Smooth muscle cell (in vitro differentiated cells): ENCODE data around the gene TPTE2. TPM values are rescaled to one million over a fixed set of nuclear protein-coding genes. Genes with fewer than 3 reads are reported as not detected.
"Not testable (repeated sequence)": the region's sequence is repeated elsewhere in the genome, so short reads cannot be mapped to it uniquely, and the experiment has no call there.

Experiments used
- DNase-seq: peaks from one replicate; lab custom pipeline; 2025; ENCODE audit not compliant: unreplicated experiment; lab: John Stamatoyannopoulos, UW
- H2AFZ ChIP-seq: fragments of 200-600 bp; sonication (generic); 2 replicates; pipeline ENCODE4 v1.6.0; 2016; ENCODE audit warnings: antibody characterized with exemption, low read depth, mild to moderate bottlenecking
- H3F3A ChIP-seq: fragments of 200-600 bp; sonication (generic); 2 replicates; pipeline ENCODE4 v1.6.0; 2017; ENCODE audit warnings: antibody characterized with exemption, low read depth
- H3K27ac ChIP-seq: fragments of 200-600 bp; sonication (generic); 2 replicates; pipeline ENCODE4 v1.5.1; 2016; ENCODE audit warnings: low read depth, mild to moderate bottlenecking
- H3K27me3 ChIP-seq: fragments of 200-600 bp; sonication (generic); 2 replicates; pipeline ENCODE4 v1.6.1; 2016; ENCODE audit warnings: low read depth, mild to moderate bottlenecking
- H3K36me3 ChIP-seq: fragments of 200-600 bp; sonication (generic); 2 replicates; pipeline ENCODE4 v1.5.1; 2016; ENCODE audit warnings: low read depth
- H3K4me1 ChIP-seq: fragments of 200-600 bp; sonication (generic); 2 replicates; pipeline ENCODE4 v1.5.1; 2016; ENCODE audit warnings: low read depth
- H3K4me2 ChIP-seq: fragments of 200-600 bp; sonication (generic); 2 replicates; pipeline ENCODE4 v1.6.0; 2016; ENCODE audit warnings: mild to moderate bottlenecking
- H3K4me3 ChIP-seq: fragments of 200-600 bp; sonication (generic); 2 replicates; pipeline ENCODE4 v1.5.1; 2016; ENCODE audit warnings: mild to moderate bottlenecking
- H3K79me2 ChIP-seq: fragments of 200-600 bp; sonication (generic); 2 replicates; pipeline ENCODE4 v1.6.0; 2016; ENCODE audit warnings: low read depth, mild to moderate bottlenecking
- H3K9ac ChIP-seq: fragments of 200-600 bp; sonication (generic); 2 replicates; pipeline ENCODE4 v1.6.0; 2016; ENCODE audit warnings: low read depth
- H3K9me3 ChIP-seq: fragments of 200-600 bp; sonication (generic); replicated peaks from 2 replicates; pipeline ENCODE4 v1.5.1; 2016; ENCODE audit warnings: low read depth
- H4K20me1 ChIP-seq: fragments of 200-600 bp; sonication (generic); 2 replicates; pipeline ENCODE4 v1.6.0; 2016; ENCODE audit warnings: low read depth
- CTCF ChIP-seq: fragments of 200-600 bp; sonication (generic); IDR thresholded peaks from 2 replicates; pipeline ENCODE4 v1.5.1; 2017; ENCODE audit warnings: borderline replicate concordance, mild to moderate bottlenecking, antibody characterized with exemption; ENCODE audit not compliant: insufficient read depth, poor library complexity, severe bottlenecking
- WGBS: methylation state at CpG from one replicate; pipeline ENCODE4 v1.1.7; 2016; ENCODE audit warnings: low lambda C conversion rate; 5-methylcytosine and 5-hydroxymethylcytosine counted together
- polyA plus RNA-seq: library from polyadenylated mRNA; unstranded; fragments of >200 nt; fragmentation: Nextera tagmentation; extraction: Ambion mirVana; gene quantifications from 2 replicates; pipeline ENCODE4 v1.2.1, GENCODE V29; 2016
- total RNA-seq: library from RNA; depleted of rRNA; stranded (reverse); fragments of >200 nt; gene quantifications from 2 replicates; pipeline ENCODE4 v1.2.3, GENCODE V29; 2014

TPTE2 gene
- total and polyA plus RNA-seq, 2 experiments from 2014 or later = 0.10 TPM; not detected in 1

- DNase-seq, H3K36me3 ChIP-seq, H3F3A ChIP-seq, H3K27me3 ChIP-seq, H4K20me1 ChIP-seq, H3K4me1 ChIP-seq, H3K4me3 ChIP-seq, H2AFZ ChIP-seq, H3K4me2 ChIP-seq, H3K9me3 ChIP-seq, H3K79me2 ChIP-seq, H3K27ac ChIP-seq, H3K9ac ChIP-seq: not testable (repeated sequence)
- WGBS = 67% methylated on average over 4 of the region's 4 CpGs
These were observed 148.8 kb downstream of the TPTE2 start for GRCh38 chr13:19412494-19412893.

- H2AFZ ChIP-seq, H3K4me3 ChIP-seq, H3F3A ChIP-seq, H3K36me3 ChIP-seq, H4K20me1 ChIP-seq, H3K4me1 ChIP-seq, H3K79me2 ChIP-seq, H3K9me3 ChIP-seq, H3K27me3 ChIP-seq, H3K27ac ChIP-seq, H3K9ac ChIP-seq, H3K4me2 ChIP-seq, DNase-seq: not testable (repeated sequence)
- 82% methylated on average over 32 of the region's 32 CpGs for WGBS
These were observed 178.4 kb downstream of the TPTE2 start for GRCh38 chr13:19382746-19383511.

GRCh38 chr13:19382111-19382510 is 179.2 kb downstream of the TPTE2 start:
- no peak for DNase-seq
- 94% methylated on average over 9 of the region's 30 CpGs for WGBS

More at GRCh38 chr13:19382111-19382510, 179.2 kb downstream of the TPTE2 start:
- Histone ChIP-seq H3K9ac (no peak overlapping the region), H4K20me1 (no peaks in the 10 kb centered on the region), H3F3A (no peaks in the 10 kb centered on the region), H3K4me2 (no peak overlapping the region), H3K27me3 (no peaks in the 10 kb centered on the region), H3K9me3 (no peaks in the 10 kb centered on the region), H3K36me3 (no peaks in the 10 kb centered on the region), H3K4me1 (no peaks in the 10 kb centered on the region), H3K79me2 (no peaks in the 10 kb centered on the region), H3K27ac (no peak overlapping the region), H2AFZ (no peak overlapping the region), H3K4me3 (no peak overlapping the region)
- TF ChIP-seq CTCF = no peak

Other genes with a start within 250 kb of the TPTE2 start
- 8.1 and 14.0 TPM in 2 replicates for gene MPHOSPH8, start 72.1 kb upstream of the TPTE2 start, total RNA-seq
- 9.4 and 10.1 TPM in 2 replicates for gene MPHOSPH8, start 72.1 kb upstream of the TPTE2 start, polyA plus RNA-seq
- 22.8 and 26.7 TPM in 2 replicates for gene PSPC1, start 221.4 kb upstream of the TPTE2 start, total RNA-seq
- gene PSPC1, start 221.4 kb upstream of the TPTE2 start, polyA plus RNA-seq = 7.9 and 11.3 TPM in 2 replicates